PFSK-1 (cell line): Measurements from ENCODE around the gene YWHAB.

Experiments
- FOXP2 ChIP-seq: optimal IDR thresholded peaks from 2 replicates; pipeline ENCODE3; 2011; ENCODE audit warnings: borderline replicate concordance, control low read depth, inconsistent platforms; ENCODE audit not compliant: insufficient read depth; ENCODE audit errors: extremely low read length, extremely low read depth
- POLR2AphosphoS5 ChIP-seq: IDR thresholded peaks from 2 replicates; pipeline ENCODE4 v1.6.1; 2012; ENCODE audit warnings: low read depth, mild to moderate bottlenecking, control low read depth, low read length, moderate library complexity
- SIN3A ChIP-seq: IDR thresholded peaks from 2 replicates; pipeline ENCODE4 v1.6.1; 2012; ENCODE audit warnings: mild to moderate bottlenecking, low read length, moderate library complexity, borderline replicate concordance; ENCODE audit not compliant: insufficient read depth
- TAF1 ChIP-seq: IDR thresholded peaks from 2 replicates; pipeline ENCODE4 v1.6.1; 2012; ENCODE audit warnings: low read length, control low read depth, borderline replicate concordance; ENCODE audit not compliant: insufficient read depth
- TF ChIP-seq, protein P1 (sequence below), 2 experiments: IDR thresholded peaks; 2 replicates each; pipeline versions ENCODE4 v1.6.1 to v1.8.0; 2011 to 2012; ENCODE audit warnings: low read depth in 2 of 2, low read length in 2 of 2, control low read depth in 1 of 2, inconsistent platforms in 1 of 2, mild to moderate bottlenecking in 1 of 2, moderate library complexity in 1 of 2; ENCODE audit not compliant: insufficient read depth in 1 of 2

The YWHAB gene

GRCh38 chr20:44918761-44919160 lies 33.3 kb downstream of the YWHAB start:
- TF ChIP-seq FOXP2 (no peak), SIN3A (no peak)
- TF ChIP-seq, protein P1, sequence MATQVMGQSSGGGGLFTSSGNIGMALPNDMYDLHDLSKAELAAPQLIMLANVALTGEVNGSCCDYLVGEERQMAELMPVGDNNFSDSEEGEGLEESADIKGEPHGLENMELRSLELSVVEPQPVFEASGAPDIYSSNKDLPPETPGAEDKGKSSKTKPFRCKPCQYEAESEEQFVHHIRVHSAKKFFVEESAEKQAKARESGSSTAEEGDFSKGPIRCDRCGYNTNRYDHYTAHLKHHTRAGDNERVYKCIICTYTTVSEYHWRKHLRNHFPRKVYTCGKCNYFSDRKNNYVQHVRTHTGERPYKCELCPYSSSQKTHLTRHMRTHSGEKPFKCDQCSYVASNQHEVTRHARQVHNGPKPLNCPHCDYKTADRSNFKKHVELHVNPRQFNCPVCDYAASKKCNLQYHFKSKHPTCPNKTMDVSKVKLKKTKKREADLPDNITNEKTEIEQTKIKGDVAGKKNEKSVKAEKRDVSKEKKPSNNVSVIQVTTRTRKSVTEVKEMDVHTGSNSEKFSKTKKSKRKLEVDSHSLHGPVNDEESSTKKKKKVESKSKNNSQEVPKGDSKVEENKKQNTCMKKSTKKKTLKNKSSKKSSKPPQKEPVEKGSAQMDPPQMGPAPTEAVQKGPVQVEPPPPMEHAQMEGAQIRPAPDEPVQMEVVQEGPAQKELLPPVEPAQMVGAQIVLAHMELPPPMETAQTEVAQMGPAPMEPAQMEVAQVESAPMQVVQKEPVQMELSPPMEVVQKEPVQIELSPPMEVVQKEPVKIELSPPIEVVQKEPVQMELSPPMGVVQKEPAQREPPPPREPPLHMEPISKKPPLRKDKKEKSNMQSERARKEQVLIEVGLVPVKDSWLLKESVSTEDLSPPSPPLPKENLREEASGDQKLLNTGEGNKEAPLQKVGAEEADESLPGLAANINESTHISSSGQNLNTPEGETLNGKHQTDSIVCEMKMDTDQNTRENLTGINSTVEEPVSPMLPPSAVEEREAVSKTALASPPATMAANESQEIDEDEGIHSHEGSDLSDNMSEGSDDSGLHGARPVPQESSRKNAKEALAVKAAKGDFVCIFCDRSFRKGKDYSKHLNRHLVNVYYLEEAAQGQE (IDR thresholded peaks at IDR 0.05; ENCODE audit: insufficient read depth in 1 of 2, low read depth in 2 of 2, low read length in 2 of 2) = no peak

- no peak for TF ChIP-seq POLR2AphosphoS5
- TF ChIP-seq TAF1 = no peak
- TF ChIP-seq FOXP2 = no peak
- no peak for TF ChIP-seq SIN3A
- TF ChIP-seq, protein P1 (IDR thresholded peaks at IDR 0.05; ENCODE audit: insufficient read depth in 1 of 2, low read depth in 2 of 2, low read length in 2 of 2) = no peak
Observed at GRCh38 chr20:44921447-44921846, 35.9 kb downstream of the YWHAB start.

DNA sequence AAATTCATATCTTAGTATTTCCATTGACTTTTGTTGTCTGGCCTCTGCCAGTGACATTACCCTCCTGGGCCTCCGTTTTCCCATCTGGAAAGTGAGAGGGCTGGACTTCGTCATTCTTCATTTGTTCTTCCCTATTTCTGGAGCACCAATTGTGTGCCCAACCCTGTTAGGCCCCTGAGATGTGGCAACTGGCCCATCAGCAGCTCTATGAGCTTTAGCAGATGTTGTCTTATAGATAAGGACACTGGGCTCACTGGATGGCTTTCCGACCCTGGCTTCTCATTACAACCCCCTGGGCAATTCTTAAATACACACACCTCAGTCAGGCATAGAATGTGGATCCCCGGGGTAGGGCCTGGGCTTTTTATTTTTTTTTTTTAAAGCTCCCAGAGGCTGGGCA lies 39.0 kb downstream of the YWHAB start:
- TF ChIP-seq SIN3A (no peak), TAF1 (no peak), POLR2AphosphoS5 (no peak), FOXP2 (no peak)
- TF ChIP-seq, protein P1 (IDR thresholded peaks at IDR 0.05; ENCODE audit: insufficient read depth in 1 of 2, low read depth in 2 of 2, low read length in 2 of 2) = no peak

GRCh38 chr20:44928595-44928994 lies 43.1 kb downstream of the YWHAB start:
- TF ChIP-seq FOXP2 = no peak
- TF ChIP-seq, protein P1 (IDR thresholded peaks at IDR 0.05; ENCODE audit: insufficient read depth in 1 of 2, low read depth in 2 of 2, low read length in 2 of 2) = no peak
- no peak for TF ChIP-seq TAF1
- no peak for TF ChIP-seq POLR2AphosphoS5
- TF ChIP-seq SIN3A = no peak
